ENCODE data around the gene NARF.

DNA sequence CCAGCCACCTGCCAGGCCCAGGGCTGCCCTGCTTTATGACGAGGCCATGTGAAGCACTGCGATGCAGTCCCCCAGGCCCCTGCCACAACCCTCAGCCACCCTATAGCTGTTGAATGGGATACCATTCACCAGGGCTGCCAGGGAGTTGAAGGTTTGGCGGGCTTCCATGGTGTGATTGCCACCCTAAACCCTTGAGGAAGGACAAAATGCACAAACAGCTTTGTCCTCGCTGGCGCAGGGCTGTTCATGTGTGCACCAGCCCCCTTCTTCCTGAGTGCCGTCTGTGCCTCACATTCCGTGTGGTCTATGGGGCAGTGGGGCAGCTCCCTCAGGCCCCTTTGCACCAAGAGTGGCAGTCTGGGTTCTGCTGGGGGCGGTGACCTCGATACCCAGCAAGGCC lies 25.3 kb downstream of the NARF start:
- TF ChIP-seq, protein P1, sequence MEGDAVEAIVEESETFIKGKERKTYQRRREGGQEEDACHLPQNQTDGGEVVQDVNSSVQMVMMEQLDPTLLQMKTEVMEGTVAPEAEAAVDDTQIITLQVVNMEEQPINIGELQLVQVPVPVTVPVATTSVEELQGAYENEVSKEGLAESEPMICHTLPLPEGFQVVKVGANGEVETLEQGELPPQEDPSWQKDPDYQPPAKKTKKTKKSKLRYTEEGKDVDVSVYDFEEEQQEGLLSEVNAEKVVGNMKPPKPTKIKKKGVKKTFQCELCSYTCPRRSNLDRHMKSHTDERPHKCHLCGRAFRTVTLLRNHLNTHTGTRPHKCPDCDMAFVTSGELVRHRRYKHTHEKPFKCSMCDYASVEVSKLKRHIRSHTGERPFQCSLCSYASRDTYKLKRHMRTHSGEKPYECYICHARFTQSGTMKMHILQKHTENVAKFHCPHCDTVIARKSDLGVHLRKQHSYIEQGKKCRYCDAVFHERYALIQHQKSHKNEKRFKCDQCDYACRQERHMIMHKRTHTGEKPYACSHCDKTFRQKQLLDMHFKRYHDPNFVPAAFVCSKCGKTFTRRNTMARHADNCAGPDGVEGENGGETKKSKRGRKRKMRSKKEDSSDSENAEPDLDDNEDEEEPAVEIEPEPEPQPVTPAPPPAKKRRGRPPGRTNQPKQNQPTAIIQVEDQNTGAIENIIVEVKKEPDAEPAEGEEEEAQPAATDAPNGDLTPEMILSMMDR (IDR thresholded peaks at IDR 0.05; ENCODE audit: low read depth, low read length, poor library complexity, severe bottlenecking): no peak
- TF ChIP-seq EZH2phosphoT487 (IDR thresholded peaks at IDR 0.05; ENCODE audit: borderline replicate concordance, low read length): no peak

Measured in DOHH2 (cell line).